Tibial artery (tissue), 4 donors: ENCODE data around the gene URB2.
"Not testable (repeated sequence)": the region's sequence is repeated elsewhere in the genome, so short reads cannot be mapped to it uniquely, and the experiment has no call there.

Experiments
- DNase-seq, 2 donors: peaks; one replicate each; pipeline ENCODE4 v3.0.0-alpha.2; 2019
- H3K27ac ChIP-seq, 2 donors: fragments of 200-600 bp; sonication (generic) in 1 of 2; 1 replicate in 1 of 2; 2 replicates in 1 of 2; pipeline ENCODE4 v1.5.1; 2018 to 2019; ENCODE audit warnings: mild to moderate bottlenecking in 1 of 2
- H3K27me3 ChIP-seq, 2 donors: fragments of 200-600 bp; sonication (generic) in 1 of 2; one replicate each; pipeline versions ENCODE4 v1.5.1 to v1.6.0; 2016 to 2019
- H3K36me3 ChIP-seq, 3 donors: fragments of 200-600 bp; sonication (generic) in 2 of 3; one replicate each; pipeline ENCODE4 v1.5.1; 2016 to 2019; ENCODE audit warnings: mild to moderate bottlenecking in 2 of 3
- H3K4me1 ChIP-seq, 4 donors: fragments of 200-600 bp; sonication (generic) in 2 of 4; 1 replicate in 3 of 4; 2 replicates in 1 of 4; pipeline ENCODE4 v1.5.1; 2016 to 2019
- H3K4me3 ChIP-seq, 2 donors: fragments of 200-600 bp; sonication (generic) in 1 of 2; 1 replicate in 1 of 2; 2 replicates in 1 of 2; pipeline ENCODE4 v1.5.1; 2018 to 2019; ENCODE audit warnings: mild to moderate bottlenecking in 2 of 2
- H3K9me3 ChIP-seq, 3 donors: fragments of 200-600 bp; sonication (generic) in 1 of 3; one replicate each; pipeline ENCODE4 v1.5.1; 2016 to 2019
- intact Hi-C: fragments of 100-400 bp; cut with DNase I; formaldehyde crosslinking; loops from one replicate; pipeline ENCODE4 v1.15.0; 2023; ENCODE audit warnings: low total_unique reads
- TF ChIP-seq, protein P1 (sequence below), 2 experiments: fragments of 200-600 bp in 1 of 2; fragments of 450-650 bp in 1 of 2; IDR thresholded peaks; one replicate each; pipeline ENCODE4 v1.5.1; 2017 to 2019; ENCODE audit warnings: antibody characterized with exemption in 2 of 2, mild to moderate bottlenecking in 1 of 2, moderate library complexity in 1 of 2

Gene URB2

DNA sequence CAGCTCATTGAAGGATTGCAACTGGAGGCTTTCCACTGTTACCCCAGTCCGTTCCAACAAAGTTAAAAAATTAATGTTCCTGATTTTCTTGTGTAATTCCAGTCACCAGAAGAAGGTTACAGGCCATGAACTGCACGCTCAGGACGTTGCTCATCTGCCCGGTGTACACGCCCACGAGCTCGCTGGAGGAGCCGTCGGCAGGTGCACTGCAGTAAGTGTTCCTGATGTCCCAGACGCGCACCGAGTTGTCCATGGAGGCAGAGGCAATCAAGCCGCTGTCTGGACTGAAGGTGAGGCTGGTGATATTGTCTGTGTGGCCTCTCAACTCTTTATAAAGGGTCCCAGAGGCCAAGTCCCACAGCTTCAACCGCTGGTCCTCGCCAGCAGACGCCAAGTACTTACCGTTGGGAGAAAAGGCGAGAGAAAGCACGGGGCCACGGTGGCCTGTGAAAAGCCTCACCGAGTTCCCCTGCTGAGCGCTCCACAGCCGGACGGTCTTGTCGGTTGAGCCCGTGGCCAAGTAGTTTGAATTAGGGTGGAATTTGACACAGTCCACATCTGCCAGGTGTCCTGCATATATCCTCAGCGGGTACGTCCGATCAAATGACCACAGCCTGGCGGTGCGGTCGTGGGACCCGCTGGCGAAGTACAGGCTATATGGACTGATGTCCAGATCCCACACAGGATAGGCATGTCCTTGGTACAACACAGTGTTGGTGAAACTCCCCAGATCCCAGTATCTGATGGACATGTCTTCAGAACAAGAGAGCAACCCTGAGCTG lies 31.6 kb upstream of the URB2 start:
- no peaks in the 10 kb centered on the region for H3K9me3 ChIP-seq
- H3K27ac ChIP-seq: peak overlapping the region; percentile 85 to 91
- H3K4me1 ChIP-seq: peaks cover 0 to 73% (median 30%) of the 10 kb centered on the region in 4 donors
- no peaks in the 10 kb centered on the region for H3K27me3 ChIP-seq
- H3K4me3 ChIP-seq: no peak overlapping the region
- DNase-seq: no peak
- peaks cover 22 to 30% (median 25%) of the 10 kb centered on the region in 3 donors for H3K36me3 ChIP-seq
- TF ChIP-seq, protein P1, sequence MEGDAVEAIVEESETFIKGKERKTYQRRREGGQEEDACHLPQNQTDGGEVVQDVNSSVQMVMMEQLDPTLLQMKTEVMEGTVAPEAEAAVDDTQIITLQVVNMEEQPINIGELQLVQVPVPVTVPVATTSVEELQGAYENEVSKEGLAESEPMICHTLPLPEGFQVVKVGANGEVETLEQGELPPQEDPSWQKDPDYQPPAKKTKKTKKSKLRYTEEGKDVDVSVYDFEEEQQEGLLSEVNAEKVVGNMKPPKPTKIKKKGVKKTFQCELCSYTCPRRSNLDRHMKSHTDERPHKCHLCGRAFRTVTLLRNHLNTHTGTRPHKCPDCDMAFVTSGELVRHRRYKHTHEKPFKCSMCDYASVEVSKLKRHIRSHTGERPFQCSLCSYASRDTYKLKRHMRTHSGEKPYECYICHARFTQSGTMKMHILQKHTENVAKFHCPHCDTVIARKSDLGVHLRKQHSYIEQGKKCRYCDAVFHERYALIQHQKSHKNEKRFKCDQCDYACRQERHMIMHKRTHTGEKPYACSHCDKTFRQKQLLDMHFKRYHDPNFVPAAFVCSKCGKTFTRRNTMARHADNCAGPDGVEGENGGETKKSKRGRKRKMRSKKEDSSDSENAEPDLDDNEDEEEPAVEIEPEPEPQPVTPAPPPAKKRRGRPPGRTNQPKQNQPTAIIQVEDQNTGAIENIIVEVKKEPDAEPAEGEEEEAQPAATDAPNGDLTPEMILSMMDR (IDR thresholded peaks at IDR 0.05): no peak
- intact Hi-C loops: loop anchor here (5.0 kb wide), 1 partner anchor 32 kb away; no protein-coding TSS in a partner anchor

DNA sequence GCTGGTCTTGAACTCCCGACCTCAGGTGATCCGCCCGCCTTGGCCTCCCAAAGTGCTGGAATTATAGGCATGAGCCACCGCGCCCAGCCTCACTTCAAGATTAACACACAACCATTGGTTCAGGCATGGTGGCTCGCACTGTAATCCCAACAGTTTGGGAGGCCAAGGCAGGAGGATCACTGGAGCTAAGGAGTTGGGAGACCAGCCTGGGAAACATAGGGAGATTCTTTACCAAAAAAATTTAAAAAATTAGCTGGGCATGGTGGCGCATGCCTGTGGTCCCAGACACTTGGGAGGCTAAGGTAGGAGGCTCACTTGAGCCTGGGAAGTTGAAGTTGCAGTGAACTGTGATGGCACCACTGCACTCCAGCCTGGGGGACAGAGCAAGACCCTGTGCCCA lies 30.2 kb upstream of the URB2 start:
- peaks cover 22 to 30% (median 25%) of the 10 kb centered on the region in 3 donors for H3K36me3 ChIP-seq
- not testable (repeated sequence) for H3K27me3 ChIP-seq, DNase-seq, H3K4me3 ChIP-seq, H3K9me3 ChIP-seq
- peak overlapping the region; percentile 85 to 91 for H3K27ac ChIP-seq
- H3K4me1 ChIP-seq: peaks cover 0 to 88% (median 37%) of the 10 kb centered on the region in 4 donors
- intact Hi-C loops: loop anchor here (5.0 kb wide), 1 partner anchor 34 kb away; no protein-coding TSS in a partner anchor

DNA sequence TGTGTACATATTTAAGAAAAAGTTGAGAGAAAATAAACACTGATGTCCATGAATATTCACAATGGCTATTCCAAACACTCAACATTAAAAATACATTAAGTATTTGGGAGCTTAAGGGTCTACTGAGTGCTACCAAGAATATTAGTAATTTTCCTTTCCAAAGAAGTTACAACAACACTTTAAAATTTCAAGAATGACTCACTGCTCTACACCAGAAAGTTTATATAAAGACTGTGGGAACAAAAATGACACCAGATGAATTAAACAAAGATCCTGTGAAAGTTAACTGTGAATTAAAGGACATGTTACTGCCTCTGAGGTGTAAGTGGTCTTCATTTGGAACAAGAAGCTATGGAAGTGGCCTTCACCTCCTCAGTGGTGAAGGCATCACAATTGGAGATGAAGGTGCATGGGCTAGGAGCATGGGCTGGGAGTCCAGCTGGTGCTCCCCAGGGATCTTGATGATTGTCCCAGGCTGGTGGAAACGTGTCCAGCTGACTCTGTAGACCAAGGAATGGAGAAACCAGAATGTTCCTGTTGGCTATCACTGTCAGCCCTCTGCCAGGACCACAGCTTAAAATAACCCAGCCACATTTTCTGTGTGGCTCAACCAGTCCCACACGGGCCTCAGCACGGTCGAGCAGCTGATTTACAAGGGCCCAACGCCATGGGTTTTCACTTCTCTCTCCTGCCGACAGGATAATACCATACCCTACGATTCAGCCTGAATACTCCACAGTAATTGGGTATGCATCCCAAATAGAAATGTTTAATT lies 28.9 kb upstream of the URB2 start:
- peak; percentile 80 to 94 for DNase-seq
- Histone ChIP-seq H3K9me3 (no peaks in the 10 kb centered on the region), H3K27ac (peak overlapping the region; percentile 85 to 91), H3K36me3 (peaks cover 33 to 37% (median 36%) of the 10 kb centered on the region in 3 donors), H3K4me3 (peak overlapping the region; percentile 11 to 32), H3K27me3 (no peaks in the 10 kb centered on the region), H3K4me1 (peaks cover 0 to 90% (median 37%) of the 10 kb centered on the region in 4 donors)
- intact Hi-C loops: loop anchor here (5.0 kb wide), 1 partner anchor 35 kb away; no protein-coding TSS in a partner anchor
- TF ChIP-seq, protein P1 (IDR thresholded peaks at IDR 0.05): peak; percentile 41 to 61

DNA sequence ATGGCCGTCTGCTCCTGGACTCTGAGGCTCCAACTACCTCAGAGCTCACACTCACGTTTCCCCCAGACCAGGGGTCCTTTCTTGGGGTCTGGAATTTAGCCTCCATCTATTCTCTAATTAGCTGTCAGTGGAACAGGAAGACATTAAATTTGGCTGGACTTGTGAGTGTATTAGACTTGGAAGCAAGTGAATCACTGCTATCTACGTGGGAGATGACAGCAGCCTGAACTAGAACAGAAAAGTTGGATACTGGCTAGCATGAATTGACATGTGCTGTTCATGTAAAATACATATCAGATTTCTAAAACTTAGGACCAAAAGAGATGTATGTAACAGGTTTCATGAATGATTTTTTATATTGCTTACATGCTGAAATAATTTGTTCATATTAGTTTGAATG lies 28.2 kb upstream of the URB2 start:
- peak overlapping the region; percentile 11 to 32 for H3K4me3 ChIP-seq
- no peaks in the 10 kb centered on the region for H3K9me3 ChIP-seq
- DNase-seq: no peak
- intact Hi-C loops: loop anchor here (5.0 kb wide), 1 partner anchor 36 kb away; no protein-coding TSS in a partner anchor
- H3K36me3 ChIP-seq: peaks cover 37 to 39% (median 38%) of the 10 kb centered on the region in 3 donors
- no peaks in the 10 kb centered on the region for H3K27me3 ChIP-seq
- H3K4me1 ChIP-seq: peaks cover 0 to 87% (median 35%) of the 10 kb centered on the region in 4 donors
- TF ChIP-seq, protein P1 (IDR thresholded peaks at IDR 0.05): no peak
- peak overlapping the region; percentile 85 to 91 for H3K27ac ChIP-seq

DNA sequence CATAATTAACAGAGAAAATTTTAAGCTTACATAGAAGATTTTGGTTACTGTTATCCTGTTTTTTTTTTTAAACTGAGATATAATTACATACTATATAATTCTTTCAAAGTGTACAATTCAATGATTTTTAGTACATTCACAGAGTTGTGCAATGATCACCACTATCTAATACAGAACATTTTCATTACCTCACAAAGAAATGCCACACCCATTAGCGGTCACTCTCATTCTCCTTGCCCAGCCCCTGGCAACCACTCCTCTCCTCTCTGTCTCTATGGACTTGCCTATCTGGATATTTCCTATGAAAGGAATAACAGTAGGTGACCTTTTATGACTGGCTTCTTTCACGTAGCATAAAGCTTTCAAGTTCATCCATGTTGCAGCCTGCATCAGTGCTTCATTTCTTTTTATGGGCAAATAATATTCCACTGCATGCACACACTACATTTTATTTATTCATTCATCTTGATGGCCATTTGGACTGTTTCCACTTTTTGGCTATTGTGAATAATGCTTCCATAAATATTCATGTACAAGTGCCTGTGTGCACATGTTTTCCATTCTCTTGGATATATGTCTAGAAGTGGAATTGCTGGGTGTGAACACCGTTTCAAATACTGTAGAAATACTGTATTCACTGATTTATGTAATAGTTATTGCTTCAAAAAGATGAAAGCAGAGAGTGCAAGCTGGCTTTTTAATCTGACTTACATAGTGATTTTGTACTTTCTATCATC lies 26.7 kb upstream of the URB2 start:
- Histone ChIP-seq H3K4me3 (no peak overlapping the region), H3K27ac (peak overlapping the region; percentile 85 to 91), H3K4me1 (peaks cover 0 to 75% (median 35%) of the 10 kb centered on the region in 4 donors), H3K36me3 (peaks cover 31 to 38% (median 37%) of the 10 kb centered on the region in 3 donors), H3K27me3 (no peaks in the 10 kb centered on the region), H3K9me3 (no peaks in the 10 kb centered on the region)
- TF ChIP-seq, protein P1 (IDR thresholded peaks at IDR 0.05): no peak
- no peak for DNase-seq
- intact Hi-C loops: loop anchor here (5.0 kb wide), 1 partner anchor 37 kb away; no protein-coding TSS in a partner anchor
